Inflammatory macrophage treated with lipopolysaccharide for 1 hour (primary cell): ENCODE measurements around the gene TSHZ2.
"Not testable (repeated sequence)": the region's sequence is repeated elsewhere in the genome, so short reads cannot be mapped to it uniquely, and the experiment has no call there.

ENCODE experiments used
- DNase-seq, 2 donors: peaks; one replicate each; pipeline ENCODE4 v3.0.0-alpha.2; 2020 to 2022

TSHZ2 gene

DNA sequence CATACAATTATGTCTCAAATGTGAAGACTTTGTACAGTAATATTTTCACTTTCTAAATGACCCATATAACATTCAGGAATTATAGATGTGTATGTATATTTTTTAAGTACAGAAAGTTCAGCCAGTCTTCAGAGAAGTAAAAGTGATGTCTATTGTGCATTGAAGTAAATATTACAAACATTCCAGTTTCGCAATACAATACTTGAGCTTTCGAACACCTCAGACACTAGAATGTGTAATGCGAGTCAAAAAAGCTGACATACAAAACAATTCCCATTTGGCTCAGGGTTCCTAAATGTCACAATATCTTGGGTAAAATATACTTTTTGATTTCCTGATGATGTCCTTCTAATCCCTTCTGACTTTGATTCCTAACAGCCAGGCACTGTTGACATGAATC, 520.1 kb downstream of the TSHZ2 start:
- DNase-seq = no peak

DNA sequence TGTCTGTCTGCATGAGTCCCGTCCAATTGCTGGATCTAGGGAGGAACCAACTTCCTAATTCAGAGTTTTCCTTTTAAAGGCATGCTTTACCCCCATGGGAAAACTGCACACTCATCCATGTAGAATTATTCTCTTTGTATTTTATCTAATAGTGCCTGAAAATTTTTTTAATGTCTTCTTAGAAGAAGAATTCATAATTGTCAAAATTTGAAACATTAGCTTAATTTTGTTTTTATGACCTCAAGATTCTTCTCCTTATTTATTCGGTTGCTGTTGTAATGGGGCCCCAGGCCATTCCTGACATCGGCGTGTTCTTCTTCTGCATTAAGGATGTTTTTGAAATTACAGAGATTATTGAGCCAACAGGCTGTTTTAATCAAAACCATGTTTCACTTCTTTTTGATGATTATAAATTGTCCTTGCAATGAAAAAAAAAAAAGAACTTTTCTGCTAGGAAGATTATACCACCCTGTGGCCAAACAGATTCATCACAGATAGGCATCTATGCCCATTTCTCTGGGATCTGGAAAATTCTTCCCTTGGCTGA, 521.2 kb downstream of the TSHZ2 start:
- DNase-seq = no peak

DNA sequence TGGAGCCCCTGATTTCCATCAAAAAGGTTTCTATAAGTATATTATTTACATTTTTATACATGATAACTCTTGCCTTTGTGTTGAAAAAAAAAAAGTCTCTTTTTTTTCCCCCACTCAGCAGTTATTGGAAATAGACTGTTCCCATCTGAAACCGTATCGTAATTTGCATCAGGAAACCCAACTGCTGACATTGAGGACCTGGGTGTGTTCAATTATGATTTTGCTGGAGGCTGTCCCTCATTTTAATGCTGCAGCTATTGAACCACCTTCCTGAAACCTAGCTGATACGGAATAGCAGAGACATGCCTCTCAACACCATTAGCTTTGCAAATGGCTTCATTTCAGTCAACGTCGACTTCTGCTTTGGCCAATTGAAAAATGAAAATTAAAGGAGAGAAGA, 522.6 kb downstream of the TSHZ2 start:
- no peak for DNase-seq

DNA sequence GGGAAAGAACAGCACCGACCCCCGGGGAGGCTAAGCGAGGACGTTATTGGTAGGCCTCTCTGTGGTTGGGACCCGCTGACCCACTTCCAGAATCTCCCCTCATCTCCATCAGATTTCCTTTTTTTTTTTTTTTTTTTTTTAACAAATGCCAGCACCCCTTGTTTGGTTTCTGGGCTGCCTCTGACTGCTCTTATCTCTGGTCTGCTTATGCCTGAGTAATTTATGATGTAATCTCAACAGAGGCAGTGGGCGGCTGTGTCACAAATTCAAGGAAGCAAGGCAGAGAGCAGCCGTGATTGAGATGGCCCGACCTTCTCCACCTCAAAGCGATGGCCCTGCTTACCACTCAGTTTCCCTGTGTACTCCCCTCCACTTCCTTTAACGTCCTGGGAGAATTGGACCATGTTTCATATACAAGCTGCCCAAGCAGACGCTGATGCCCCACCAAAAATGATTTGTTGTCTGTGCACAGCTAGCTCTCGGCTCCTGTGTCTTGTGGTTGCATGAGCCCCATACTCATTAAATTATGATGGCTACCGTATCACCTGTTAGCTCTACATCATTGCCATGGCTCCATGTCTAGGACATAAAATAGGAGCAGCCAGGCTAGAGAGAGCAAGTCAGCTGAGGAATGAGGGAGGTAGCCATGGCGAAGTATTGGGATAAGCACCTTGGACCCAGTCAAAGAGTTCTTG, 523.4 kb downstream of the TSHZ2 start:
- peak; percentile 29 to 55 for DNase-seq

DNA sequence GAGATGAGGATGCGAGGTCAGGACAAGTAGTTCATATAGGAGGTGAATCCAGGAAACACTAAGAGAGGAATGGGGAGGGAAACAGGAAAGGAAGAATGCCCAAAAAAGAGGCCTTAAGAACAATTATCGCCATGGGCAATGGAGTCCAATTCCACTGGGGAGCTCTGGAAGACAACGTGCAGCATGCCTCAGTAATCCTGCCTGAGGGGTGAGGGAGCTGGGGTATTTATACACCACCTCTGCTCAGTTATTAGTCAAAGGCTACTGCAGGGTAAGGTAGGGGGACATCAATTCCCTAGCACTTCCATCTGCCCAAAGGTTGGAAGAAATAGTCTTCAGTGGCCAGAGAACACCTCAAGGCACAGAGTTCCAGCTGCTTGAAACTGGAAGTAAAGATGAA, 525.1 kb downstream of the TSHZ2 start:
- DNase-seq = no peak

DNA sequence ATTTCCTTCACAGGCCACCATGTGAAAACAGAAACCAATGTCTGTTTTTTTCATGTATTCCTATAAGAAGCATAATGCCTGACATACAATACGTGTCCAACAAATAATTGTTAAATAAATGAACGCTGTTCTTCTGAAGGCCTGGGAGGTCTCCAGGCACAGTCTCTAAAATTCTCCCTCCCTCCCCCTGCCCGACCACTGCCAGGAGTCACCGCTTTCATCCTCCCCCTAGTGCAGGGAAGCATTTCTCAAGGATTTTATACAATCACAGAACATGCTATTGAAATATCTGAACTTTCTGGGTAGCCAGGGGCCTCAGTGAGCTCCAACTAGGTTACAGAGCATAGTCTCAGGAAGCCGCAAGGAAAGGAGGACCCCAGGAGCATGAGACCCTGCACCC, 526.2 kb downstream of the TSHZ2 start:
- no peak for DNase-seq

DNA sequence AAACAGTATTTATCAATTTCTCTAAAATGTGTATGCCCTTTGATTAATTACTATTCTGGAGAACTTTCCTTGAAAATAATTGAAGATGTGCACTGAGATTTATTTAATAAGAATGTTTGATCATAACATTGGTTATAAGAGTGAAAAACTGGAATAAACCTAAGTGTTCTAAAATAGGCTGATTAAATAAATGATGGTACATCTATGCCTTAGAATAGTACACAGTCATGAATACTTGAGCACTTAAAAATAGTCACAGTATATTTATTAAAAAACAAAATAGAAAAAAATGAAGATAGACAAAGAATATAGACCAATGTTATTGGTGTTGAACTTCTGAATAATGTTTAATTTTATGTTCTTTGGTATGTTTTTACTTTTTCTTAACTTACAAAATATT, 528.5 kb downstream of the TSHZ2 start:
- DNase-seq = no peak

DNA sequence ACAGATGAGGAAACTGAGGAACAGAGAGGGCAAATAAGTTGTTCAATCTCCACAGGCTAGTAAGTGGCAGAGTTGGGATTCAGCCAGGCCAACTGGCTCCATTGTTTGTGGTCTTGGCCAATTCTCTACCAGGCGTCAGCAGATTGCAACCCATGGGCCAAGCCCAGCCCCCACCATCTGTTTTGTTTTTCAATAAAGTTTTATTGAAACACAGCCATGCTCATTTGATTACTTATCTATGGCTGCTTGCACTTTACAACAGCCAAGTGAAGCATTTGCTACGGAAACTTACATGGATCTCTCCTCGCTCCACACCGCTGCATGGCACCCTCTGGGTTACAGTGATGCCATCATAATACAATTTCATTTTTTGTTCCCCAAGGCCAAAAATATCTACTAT, 530.7 kb downstream of the TSHZ2 start:
- DNase-seq = no peak

DNA sequence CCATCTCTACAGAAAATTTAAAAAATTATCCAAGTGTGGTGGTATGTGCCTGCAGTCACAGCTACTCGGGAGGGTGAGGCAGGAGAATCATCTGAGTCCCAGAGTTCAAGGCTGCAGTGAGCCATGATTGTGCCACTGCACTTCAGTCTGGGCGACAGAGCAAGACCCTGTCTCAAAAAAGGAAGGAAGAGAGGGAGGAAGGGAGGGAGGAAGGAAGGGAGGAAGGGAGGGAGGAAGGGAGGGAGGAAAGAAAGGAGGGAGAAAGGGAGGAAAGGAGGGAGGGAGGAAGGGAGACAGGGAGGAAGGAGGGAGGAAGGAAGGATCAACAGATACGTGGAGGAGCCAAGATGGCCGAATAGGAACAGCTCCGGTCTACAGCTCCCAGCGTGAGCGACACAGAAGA, 531.4 kb downstream of the TSHZ2 start:
- no peak for DNase-seq

DNA sequence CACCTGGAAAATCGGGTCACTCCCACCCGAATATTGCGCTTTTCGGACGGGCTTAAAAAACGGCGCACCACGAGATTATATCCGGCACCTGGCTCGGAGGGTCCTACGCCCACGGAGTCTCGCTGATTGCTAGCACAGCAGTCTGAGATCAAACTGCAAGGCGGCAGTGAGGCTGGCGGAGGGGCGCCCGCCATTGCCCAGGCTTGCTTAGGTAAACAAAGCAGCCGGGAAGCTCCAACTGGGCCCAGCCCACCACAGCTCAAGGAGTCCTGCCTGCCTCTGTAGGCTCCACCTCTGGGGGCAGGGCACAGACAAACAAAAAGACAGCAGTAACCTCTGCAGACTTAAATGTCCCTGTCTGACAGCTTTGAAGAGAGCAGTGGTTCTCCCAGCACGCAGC, 531.9 kb downstream of the TSHZ2 start:
- not testable (repeated sequence) for DNase-seq

DNA sequence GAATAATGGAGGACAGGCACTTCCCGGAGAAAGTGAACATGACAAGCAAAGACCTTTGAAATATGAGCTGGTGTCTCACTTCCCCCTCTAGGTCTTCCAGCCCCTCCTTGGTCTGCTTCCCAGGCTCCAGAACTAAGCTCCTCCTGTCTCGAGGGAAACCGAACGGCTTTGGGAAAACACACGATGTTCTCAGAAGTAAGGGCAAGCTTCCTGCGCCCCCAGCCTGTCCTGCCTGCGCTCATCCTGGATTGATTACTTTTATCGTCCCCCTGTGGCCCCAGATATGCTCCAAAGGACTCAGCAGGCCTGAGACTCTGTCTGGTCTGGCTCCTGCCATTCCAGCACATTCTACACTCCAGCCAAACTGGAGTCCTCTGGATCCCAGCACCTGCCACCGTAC, 538.1 kb downstream of the TSHZ2 start:
- no peak for DNase-seq

DNA sequence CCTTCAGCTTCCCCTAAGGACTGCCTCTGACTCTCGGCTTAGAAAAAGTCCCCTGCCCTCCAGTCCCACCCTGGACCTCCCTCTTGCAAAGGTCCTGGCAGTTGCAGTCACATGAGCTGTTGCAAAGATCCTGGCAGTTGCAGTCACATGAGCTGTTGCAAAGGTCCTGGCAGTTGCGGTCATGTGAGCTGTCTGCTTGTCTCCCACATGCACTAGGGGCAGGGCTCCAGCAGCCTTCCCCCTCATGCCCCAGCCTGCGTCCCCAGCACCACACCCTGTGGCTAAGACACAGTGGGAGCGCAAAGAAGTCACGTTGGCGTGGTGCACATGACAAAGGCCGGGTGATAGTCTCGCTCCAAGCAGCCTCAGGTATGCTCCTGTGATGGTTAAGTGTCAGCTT, 538.5 kb downstream of the TSHZ2 start:
- DNase-seq = no peak

DNA sequence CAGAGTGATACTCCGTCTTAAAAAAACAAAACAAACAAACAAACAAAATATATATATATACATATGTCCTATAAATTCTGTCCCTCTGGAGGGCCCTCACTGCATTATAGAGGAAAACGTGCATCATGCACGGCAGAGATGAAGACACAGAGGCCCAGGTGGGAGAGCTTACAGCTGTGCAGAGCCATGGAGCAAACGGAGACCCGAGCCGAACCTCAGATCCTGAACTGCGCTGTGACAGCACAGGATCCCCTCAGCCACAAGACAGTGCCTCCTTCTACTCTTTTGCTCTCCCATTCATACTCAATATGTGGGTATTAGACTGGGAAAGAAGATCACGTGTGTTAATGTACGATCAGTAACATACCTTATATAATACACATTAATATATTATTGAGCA, 539.9 kb downstream of the TSHZ2 start:
- DNase-seq = no peak

DNA sequence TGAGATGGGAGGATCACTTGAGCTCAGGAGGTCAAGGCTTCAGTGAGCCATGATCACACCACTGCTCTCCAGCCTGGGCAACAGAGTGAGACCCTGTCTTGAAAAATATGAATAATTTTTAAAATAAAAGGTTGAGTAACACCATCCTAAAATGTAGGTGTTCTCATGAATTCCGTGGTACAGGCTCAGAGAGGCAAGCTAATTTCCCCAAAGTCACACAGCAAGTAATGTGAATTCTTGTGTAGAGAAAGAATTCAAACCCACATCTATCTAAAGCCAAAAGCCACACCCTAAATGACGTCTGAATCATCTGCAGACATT, 541.0 kb downstream of the TSHZ2 start:
- DNase-seq = no peak

DNA sequence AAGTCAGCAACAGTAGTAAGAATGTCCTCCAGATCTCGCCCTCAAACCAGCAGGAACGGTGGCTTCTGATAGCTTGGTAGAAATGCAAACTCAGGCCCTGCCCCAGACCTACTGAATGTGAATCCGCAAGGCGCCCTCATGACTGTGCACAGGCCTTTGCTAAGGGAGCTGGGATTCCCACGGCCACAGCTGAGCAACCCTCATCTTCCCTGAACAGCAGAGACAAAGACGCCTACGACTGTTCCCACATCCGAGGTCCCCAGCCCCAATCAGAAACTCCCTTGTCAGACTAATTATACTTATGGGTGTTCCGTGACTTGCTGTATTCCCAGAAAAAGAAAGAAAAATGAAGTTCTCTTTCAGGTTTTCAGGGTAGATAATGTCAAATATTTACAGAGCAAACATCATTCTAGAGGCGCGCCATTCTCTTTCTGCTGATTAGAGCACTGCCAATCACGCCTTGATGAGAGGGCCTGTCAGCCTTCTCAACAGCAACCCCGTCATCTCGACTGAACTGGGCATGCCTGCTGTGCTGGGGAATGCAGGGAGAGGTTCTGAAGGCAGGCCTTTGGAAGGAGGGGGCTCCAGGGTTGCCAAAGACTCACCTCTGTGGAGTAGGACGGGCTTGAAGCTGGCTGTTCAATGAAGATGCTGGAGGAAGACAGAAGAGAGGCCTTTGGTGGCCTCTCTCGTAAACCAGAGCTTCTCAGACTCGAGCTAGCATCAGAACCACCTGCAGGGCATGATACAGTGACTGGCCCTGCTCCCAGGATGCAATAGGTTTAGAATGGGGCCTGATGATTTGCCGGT, 541.5 kb downstream of the TSHZ2 start:
- DNase-seq = no peak

DNA sequence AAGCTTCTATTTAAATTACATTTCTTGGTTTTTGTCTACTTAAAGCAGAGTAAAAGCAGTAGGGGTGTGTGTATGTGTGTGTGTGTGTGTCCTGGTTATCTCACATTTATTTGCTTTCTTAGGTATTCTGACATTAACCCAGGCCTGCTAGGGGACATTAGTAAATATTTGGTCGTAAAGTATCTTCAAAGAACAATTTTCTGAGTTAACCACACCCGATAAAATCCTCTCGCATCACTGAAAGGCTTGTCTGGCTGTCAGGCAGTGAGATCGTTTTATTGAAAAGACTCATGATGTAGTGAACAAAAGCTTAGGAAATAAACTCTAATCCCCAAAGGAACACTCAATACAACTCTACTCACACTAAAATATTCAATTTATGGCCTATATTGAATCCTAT, 543.6 kb downstream of the TSHZ2 start:
- no peak for DNase-seq

DNA sequence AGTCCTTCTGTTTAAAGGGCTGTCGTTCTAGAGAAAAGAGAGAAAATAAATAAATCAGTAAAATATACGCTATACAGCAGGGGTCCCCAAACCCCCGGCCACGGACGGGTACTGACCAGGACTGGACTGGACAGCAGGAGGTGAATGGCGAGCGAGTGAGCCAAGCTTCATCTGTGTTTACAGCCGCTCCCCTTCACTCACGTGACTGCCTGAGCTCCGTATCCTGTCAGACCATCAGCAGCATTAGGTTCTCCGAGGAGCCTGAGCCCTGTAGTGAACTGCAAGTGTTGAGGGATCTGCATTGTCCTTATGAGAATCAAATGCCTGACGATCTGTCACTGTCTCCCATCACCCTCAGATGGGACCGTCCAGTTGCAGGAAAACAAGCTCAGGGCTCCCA, 545.0 kb downstream of the TSHZ2 start:
- DNase-seq = no peak

DNA sequence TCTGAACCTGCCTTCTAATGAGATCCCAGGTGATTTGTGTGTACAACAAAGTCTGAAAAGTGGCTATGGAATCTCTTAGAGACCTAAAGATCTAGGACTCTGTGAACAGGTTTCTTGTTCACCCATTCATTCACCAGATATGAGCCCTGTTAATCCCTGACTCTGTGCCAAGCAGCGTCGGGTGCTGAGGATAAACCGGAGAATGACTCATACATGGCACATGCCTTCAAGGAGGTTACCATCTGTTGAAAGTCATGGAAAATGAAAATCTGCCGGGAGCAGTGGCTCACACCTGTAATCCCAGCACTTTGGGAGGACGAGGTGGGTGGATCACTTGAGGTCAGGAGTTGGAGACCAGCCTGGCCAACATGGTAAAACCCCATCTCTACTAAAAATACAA, 549.3 kb downstream of the TSHZ2 start:
- not testable (repeated sequence) for DNase-seq

DNA sequence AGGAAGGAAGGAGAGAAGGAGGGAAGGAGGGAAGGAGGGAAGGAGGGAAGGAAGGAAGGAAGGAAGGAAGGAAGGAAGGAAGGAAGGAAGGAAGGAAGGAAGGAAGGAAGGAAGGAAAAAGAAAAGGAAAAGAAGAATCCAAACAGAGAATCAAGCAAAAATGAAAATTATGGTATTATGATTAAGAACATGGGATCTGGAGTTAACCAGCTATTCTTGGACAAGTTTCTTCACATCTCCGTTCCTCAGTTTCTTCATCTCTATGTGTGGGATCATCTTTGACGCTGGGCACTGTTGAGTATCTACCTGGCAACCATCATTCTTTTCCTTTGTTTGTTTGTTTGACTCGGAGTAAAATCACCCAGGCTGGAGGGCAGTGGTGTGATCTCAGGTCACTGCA, 549.9 kb downstream of the TSHZ2 start:
- DNase-seq = no peak

DNA sequence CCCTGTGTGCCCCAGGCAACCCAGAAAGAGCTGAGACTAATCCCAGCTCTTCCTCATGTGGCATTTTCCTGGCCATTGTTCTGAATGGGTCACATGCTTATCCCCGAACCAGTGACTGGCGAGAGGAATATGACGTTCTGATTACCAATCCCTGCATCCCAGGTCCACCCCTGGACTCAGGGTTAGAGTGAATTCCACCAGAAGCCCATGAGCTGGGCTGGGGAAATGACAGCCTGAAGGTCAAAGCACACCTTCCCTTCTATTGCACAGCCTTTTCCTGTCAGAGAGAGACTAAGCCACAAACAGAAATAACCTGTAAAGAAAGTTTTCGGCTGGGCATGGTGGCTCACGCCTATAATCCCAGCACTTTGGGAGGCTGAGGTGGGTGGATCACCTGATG, 550.5 kb downstream of the TSHZ2 start:
- no peak for DNase-seq

DNA sequence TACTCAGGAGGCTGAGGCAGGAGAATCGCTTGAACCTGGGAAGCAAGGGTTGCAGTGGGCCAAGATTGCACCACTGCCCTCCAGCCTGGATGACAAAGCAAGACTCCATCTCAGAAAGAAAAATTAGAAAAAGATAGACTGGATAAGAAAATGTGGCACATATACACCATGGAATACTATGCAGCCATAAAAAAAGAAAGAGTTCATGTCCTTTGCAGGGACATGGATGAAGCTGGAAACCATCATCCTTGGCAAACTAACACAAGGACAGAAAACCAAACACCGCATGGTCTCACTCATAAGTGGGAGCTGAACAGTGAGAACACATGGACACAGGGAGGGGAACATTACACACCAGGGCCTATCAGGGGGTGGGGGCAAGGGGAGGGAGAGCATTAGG, 551.5 kb downstream of the TSHZ2 start:
- DNase-seq = not testable (repeated sequence)

DNA sequence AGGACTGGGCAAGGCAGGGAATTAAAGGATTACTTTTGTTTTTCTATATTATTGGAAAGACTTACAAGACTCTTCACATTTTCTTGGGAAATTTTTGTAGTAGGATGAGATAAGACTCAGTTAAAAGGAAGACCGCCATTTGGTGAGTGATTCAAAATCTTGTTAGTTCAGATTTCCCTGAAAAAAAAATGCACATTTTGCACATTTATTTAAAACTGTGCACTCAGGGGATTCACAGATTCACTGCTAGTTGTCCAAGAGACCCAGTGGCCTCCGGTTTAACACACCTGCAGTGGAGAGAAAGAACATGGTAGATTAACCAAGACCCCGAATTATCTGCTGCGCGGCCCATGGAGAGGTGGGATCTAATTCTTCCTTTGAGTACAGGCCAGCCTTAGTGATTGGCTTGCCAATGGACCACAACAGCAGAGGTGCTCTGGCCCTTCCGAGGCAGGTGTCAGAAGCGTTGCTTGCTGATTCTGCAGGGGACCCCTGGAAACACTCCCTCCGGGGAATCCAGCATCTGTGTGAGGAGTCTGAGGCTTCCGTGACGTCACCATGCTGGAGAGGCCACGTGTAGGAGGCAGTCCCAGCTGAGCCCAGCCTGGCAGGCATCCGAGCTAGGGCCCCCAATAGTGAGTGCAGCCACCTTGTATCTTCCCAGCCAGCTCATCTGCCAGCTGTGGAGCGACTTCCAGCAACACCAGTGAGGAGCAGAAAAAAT, 552.6 kb downstream of the TSHZ2 start:
- no peak for DNase-seq

DNA sequence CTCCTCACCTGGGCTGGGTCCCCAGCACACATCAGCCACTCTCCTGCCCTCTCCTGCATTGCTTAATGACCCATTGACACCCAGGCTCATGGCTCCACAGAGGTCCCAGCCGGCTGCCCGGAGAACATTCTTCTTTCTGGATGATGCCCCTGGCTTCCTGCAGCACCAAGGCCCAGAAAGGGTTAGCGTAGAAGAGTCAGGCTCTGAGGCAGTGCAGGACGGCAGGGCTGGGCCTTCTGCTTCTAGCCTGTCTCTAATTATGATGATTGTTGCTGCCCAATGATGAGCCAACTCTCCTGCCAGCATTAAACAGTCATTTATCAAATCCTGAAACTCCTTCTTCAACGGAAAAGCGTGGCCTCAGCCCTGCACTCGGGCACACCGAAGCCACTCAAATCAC, 555.0 kb downstream of the TSHZ2 start:
- no peak for DNase-seq

DNA sequence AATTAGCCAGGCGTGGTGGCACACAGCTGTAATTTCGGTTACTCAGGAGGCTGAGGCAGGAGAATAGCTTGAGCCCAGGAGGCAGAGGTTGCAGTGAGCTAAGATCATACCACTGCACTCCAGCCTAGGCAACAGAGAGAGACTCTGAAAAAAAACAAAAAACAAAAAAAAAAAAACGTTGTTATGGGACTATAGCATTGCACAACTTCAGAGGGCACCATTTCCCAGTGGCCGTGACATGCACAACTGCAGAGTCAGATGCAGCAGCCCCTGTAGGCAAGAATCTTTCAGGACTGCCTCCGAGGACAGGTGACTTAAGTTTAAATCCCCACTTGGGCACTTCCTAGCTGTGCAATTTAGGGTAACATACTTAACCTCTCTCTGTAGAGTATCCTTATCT, 557.5 kb downstream of the TSHZ2 start:
- no peak for DNase-seq
